Liver (tissue), 9 donors: ENCODE results near the gene BUD13. TPM values are rescaled to one million over a fixed set of nuclear protein-coding genes. Genes with fewer than 3 reads are reported as not detected.
A peak's percentile ranks its signal among the peaks of the same experiment; 100 is the strongest.

Experiments
- DNase-seq: peaks from one replicate; pipeline ENCODE4 v3.0.0-alpha.2; 2017; ENCODE audit warnings: low spot score
- H3K27ac ChIP-seq, 2 donors: one replicate each; pipeline ENCODE4 v1.7.0; 2013; ENCODE audit warnings: inconsistent platforms in 2 of 2, low read length in 2 of 2, control low read depth in 1 of 2, low read depth in 1 of 2, mild to moderate bottlenecking in 1 of 2
- H3K27me3 ChIP-seq, 4 donors: one replicate each; pipeline versions ENCODE4 v1.6.1 to v1.7.0; 2013; ENCODE audit warnings: low read length in 3 of 4, inconsistent platforms in 1 of 4, mild to moderate bottlenecking in 1 of 4, moderate library complexity in 1 of 4; ENCODE audit not compliant: control insufficient read depth in 4 of 4, insufficient read depth in 4 of 4
- H3K36me3 ChIP-seq, 4 donors: one replicate each; pipeline versions ENCODE4 v1.6.1 to v1.7.0; 2013; ENCODE audit warnings: low read length in 3 of 4, mild to moderate bottlenecking in 3 of 4, low read depth in 1 of 4, moderate library complexity in 1 of 4; ENCODE audit not compliant: control insufficient read depth in 4 of 4, insufficient read depth in 3 of 4
- H3K4me1 ChIP-seq, 4 donors: one replicate each; pipeline versions ENCODE4 v1.6.1 to v1.7.0; 2013; ENCODE audit warnings: low read length in 3 of 4, mild to moderate bottlenecking in 3 of 4, moderate library complexity in 1 of 4; ENCODE audit not compliant: control insufficient read depth in 4 of 4, insufficient read depth in 4 of 4
- H3K4me3 ChIP-seq, 3 donors: one replicate each; pipeline versions ENCODE4 v1.6.1 to v1.7.0; 2013; ENCODE audit warnings: low read length in 3 of 3, control low read depth in 1 of 3, low read depth in 1 of 3, mild to moderate bottlenecking in 1 of 3
- H3K9ac ChIP-seq, 2 donors: one replicate each; pipeline ENCODE4 v1.7.0; 2013; ENCODE audit warnings: low read length in 2 of 2, mild to moderate bottlenecking in 2 of 2, moderate library complexity in 2 of 2, control low read depth in 1 of 2, low read depth in 1 of 2
- H3K9me3 ChIP-seq, 4 donors: one replicate each; pipeline versions ENCODE4 v1.6.1 to v1.7.0; 2013; ENCODE audit warnings: low read length in 3 of 4; ENCODE audit not compliant: control insufficient read depth in 4 of 4
- ATF3 ChIP-seq: IDR thresholded peaks from 2 replicates; pipeline ENCODE4 v1.6.1; 2016; ENCODE audit warnings: antibody characterized with exemption
- CTCF ChIP-seq: fragments of 150-350 bp; IDR thresholded peaks from 2 replicates; pipeline ENCODE4 v1.5.1; 2017; ENCODE audit warnings: improper control_type of control experiment, low read depth, low read length; ENCODE audit not compliant: missing input control
- EGR1 ChIP-seq, 2 donors: IDR thresholded peaks; 2 replicates each; pipeline ENCODE4 v1.6.1; 2016 to 2018; ENCODE audit warnings: antibody characterized with exemption in 2 of 2, low read depth in 2 of 2
- FOXA1 ChIP-seq: IDR thresholded peaks from 2 replicates; pipeline ENCODE4 v1.6.1; 2016; ENCODE audit warnings: antibody characterized with exemption
- FOXA2 ChIP-seq: IDR thresholded peaks from 2 replicates; pipeline ENCODE4 v1.6.1; 2016; ENCODE audit warnings: antibody characterized with exemption
- GABPA ChIP-seq, 2 donors: IDR thresholded peaks in 1 of 2; conservative IDR thresholded peaks in 1 of 2; 2 replicates each; pipeline ENCODE4 v1.6.1; 2016; ENCODE audit warnings: antibody characterized with exemption in 2 of 2, mild to moderate bottlenecking in 1 of 2, moderate library complexity in 1 of 2
- HNF4A ChIP-seq, 2 donors: conservative IDR thresholded peaks; 2 replicates each; pipeline ENCODE4 v1.6.1; 2016; ENCODE audit warnings: antibody characterized with exemption in 2 of 2, mild to moderate bottlenecking in 2 of 2
- HNF4G ChIP-seq: IDR thresholded peaks from 2 replicates; pipeline ENCODE4 v1.6.1; 2016; ENCODE audit warnings: antibody characterized with exemption
- JUND ChIP-seq, 2 donors: IDR thresholded peaks; 2 replicates each; pipeline ENCODE4 v1.6.1; 2016; ENCODE audit warnings: antibody characterized with exemption in 2 of 2
- MAX ChIP-seq: IDR thresholded peaks from 2 replicates; pipeline ENCODE4 v1.6.1; 2016; ENCODE audit warnings: antibody characterized with exemption
- NR2F2 ChIP-seq: IDR thresholded peaks from 2 replicates; pipeline ENCODE4 v1.6.1; 2016; ENCODE audit warnings: antibody characterized with exemption
- RAD21 ChIP-seq, 2 donors: IDR thresholded peaks; 2 replicates each; pipeline ENCODE4 v1.6.1; 2016; ENCODE audit warnings: antibody characterized with exemption in 2 of 2, mild to moderate bottlenecking in 2 of 2
- REST ChIP-seq: IDR thresholded peaks from 2 replicates; pipeline ENCODE4 v1.6.1; 2016; ENCODE audit warnings: antibody characterized with exemption, mild to moderate bottlenecking
- RXRA ChIP-seq, 2 donors: IDR thresholded peaks; 2 replicates each; pipeline ENCODE4 v1.6.1; 2017 to 2018; ENCODE audit warnings: antibody characterized with exemption in 2 of 2, mild to moderate bottlenecking in 1 of 2
- SP1 ChIP-seq: IDR thresholded peaks from 2 replicates; pipeline ENCODE4 v1.6.1; 2018; ENCODE audit warnings: antibody characterized with exemption, mild to moderate bottlenecking
- TAF1 ChIP-seq: conservative IDR thresholded peaks from 2 replicates; pipeline ENCODE4 v1.6.1; 2016; ENCODE audit warnings: antibody characterized with exemption, mild to moderate bottlenecking
- YY1 ChIP-seq: IDR thresholded peaks from 2 replicates; pipeline ENCODE4 v1.6.1; 2016; ENCODE audit warnings: antibody characterized with exemption, mild to moderate bottlenecking
- ZBTB33 ChIP-seq: IDR thresholded peaks from 2 replicates; pipeline ENCODE4 v1.6.1; 2016; ENCODE audit warnings: antibody characterized with exemption
- WGBS: extraction: QIAGEN DNeasy Blood & Tissue Kit; methylation state at CpG from one replicate; pipeline ENCODE4 v1.1.7; 2013; 5-methylcytosine and 5-hydroxymethylcytosine counted together
- polyA plus RNA-seq, 2 donors: library from polyadenylated mRNA; stranded (reverse) in 1 of 2; unstranded in 1 of 2; fragments of 200-250 nt in 1 of 2; fragments of >200 nt in 1 of 2; fragmentation: Nextera tagmentation in 1 of 2; extraction: Ambion mirVana in 1 of 2; gene quantifications; one replicate each; pipeline versions ENCODE4 v1.2.1 to v1.2.3, GENCODE V29; 2013 to 2015
- total RNA-seq, 2 donors: library from RNA; depleted of rRNA; stranded (reverse); fragments of >200 nt; gene quantifications; one replicate each; pipeline ENCODE4 v1.2.3, GENCODE V29; 2014
- donor health status: healthy.
- donor health status: healthy.
- donor health status: healthy.
- donor health status: healthy.
- donor health status: healthy.

BUD13 gene
- total and polyA plus RNA-seq, 4 donors = 3.9 to 7.4 (median 5.1) TPM

- 47% methylated on average over 7 of the region's 7 CpGs for WGBS
- peak within 1 kb of the TSS; percentile 73 to 84 for H3K27ac ChIP-seq
These were observed 19.0 kb upstream of the BUD13 start, which contains the start of gene APOA5 for GRCh38 chr11:116791813-116792143. TSS of gene APOA5 (minus strand) at chr11:116791879. CDS start at chr11:116791860, 19 bp downstream.

GRCh38 chr11:116791002-116791812 lies 18.4 kb upstream of the BUD13 start:
- DNase-seq = peak; percentile 85
- WGBS = 12% methylated on average over 31 of the region's 31 CpGs
- Histone ChIP-seq H3K27ac (peak overlapping the region; percentile 73 to 84), H3K36me3 (peaks cover 0 to 3% (median 1%) of the 10 kb centered on the region in 4 donors), H3K4me1 (peaks cover 0 to 64% (median 54%) of the 10 kb centered on the region in 4 donors), H3K4me3 (peak overlapping the region; percentile 38 to 78 (median 42)), H3K9ac (peak overlapping the region; percentile 39 to 71), H3K27me3 (no peaks in the 10 kb centered on the region), H3K9me3 (no peaks in the 10 kb centered on the region)
- TF ChIP-seq NR2F2 = no peak
- TF ChIP-seq YY1 = no peak
- TF ChIP-seq FOXA2 = no peak
- TF ChIP-seq HNF4G = no peak
- TF ChIP-seq ZBTB33 = no peak
- TF ChIP-seq JUND (IDR thresholded peaks at IDR 0.05) = no peak
- no peak for TF ChIP-seq HNF4A (conservative IDR thresholded peaks at IDR 0.05)
- peak; percentile 38 for TF ChIP-seq REST
- TF ChIP-seq SP1 = no peak
- peak; percentile 41 to 64 for TF ChIP-seq RXRA (IDR thresholded peaks at IDR 0.05)
- TF ChIP-seq MAX = no peak
- peak; percentile 78 for TF ChIP-seq CTCF
- peak; percentile 42 for TF ChIP-seq TAF1
- no peak for TF ChIP-seq ATF3
- TF ChIP-seq FOXA1 = no peak
- no peak for TF ChIP-seq GABPA (IDR thresholded peaks at IDR 0.05 in 1 of 2, conservative IDR thresholded peaks at IDR 0.05 in 1 of 2)
- peak; percentile 84 to 94 for TF ChIP-seq RAD21 (IDR thresholded peaks at IDR 0.05)
- no peak for TF ChIP-seq EGR1 (IDR thresholded peaks at IDR 0.05; ENCODE audit: low read depth in 2 of 2)

More at GRCh38 chr11:116791813-116792143, 19.0 kb upstream of the BUD13 start, which contains the start of gene APOA5:
- H3K27me3 ChIP-seq = no peaks in the 10 kb centered on the region
- peaks cover 0 to 2% (median 0%) of the 10 kb centered on the region in 4 donors for H3K36me3 ChIP-seq
- TF ChIP-seq FOXA2 = no peak
- peaks cover 0 to 63% (median 51%) of the 10 kb centered on the region in 4 donors for H3K4me1 ChIP-seq
- peak within 1 kb of the TSS; percentile 39 to 71 for H3K9ac ChIP-seq
- no peak for DNase-seq
- H3K9me3 ChIP-seq = no peaks in the 10 kb centered on the region
- H3K4me3 ChIP-seq = peak within 1 kb of the TSS; percentile 38 to 78 (median 42)
